H9 (cell line): ENCODE measurements around the gene SPA17. TPM values are rescaled to one million over a fixed set of nuclear protein-coding genes. Genes with fewer than 3 reads are reported as not detected.

ENCODE experiments used
- DNase-seq: peaks from one replicate; pipeline ENCODE4 v3.0.0-alpha.2; 2017
- H2AFZ ChIP-seq: one replicate; pipeline ENCODE4 v1.6.1; 2013; ENCODE audit warnings: mild to moderate bottlenecking, low read length, control low read depth, moderate library complexity
- H2AK5ac ChIP-seq: 2 replicates; pipeline ENCODE4 v1.6.1; 2013; ENCODE audit warnings: low read length, control low read depth, mixed read lengths; ENCODE audit not compliant: insufficient read length
- H2BK120ac ChIP-seq: one replicate; pipeline ENCODE4 v1.6.1; 2013; ENCODE audit warnings: low read depth, mild to moderate bottlenecking, low read length, control low read depth, inconsistent platforms; ENCODE audit not compliant: poor library complexity, severe bottlenecking
- H2BK12ac ChIP-seq: 2 replicates; pipeline ENCODE4 v1.6.1; 2013; ENCODE audit warnings: low read length, control low read depth, mixed read lengths, low read depth; ENCODE audit not compliant: insufficient read length
- H2BK15ac ChIP-seq: 2 replicates; pipeline ENCODE4 v1.6.1; 2013; ENCODE audit warnings: low read depth, low read length, control low read depth
- H2BK20ac ChIP-seq: one replicate; pipeline ENCODE4 v1.6.1; 2013; ENCODE audit warnings: low read depth, mild to moderate bottlenecking, low read length, control low read depth, inconsistent platforms; ENCODE audit not compliant: poor library complexity, severe bottlenecking
- H2BK5ac ChIP-seq: 2 replicates; pipeline ENCODE4 v1.6.1; 2013; ENCODE audit warnings: low read length, control low read depth, mixed read lengths; ENCODE audit not compliant: insufficient read length
- H3K14ac ChIP-seq: 2 replicates; pipeline ENCODE4 v1.6.1; 2013; ENCODE audit warnings: low read length, control low read depth; ENCODE audit not compliant: insufficient read depth
- H3K18ac ChIP-seq: 2 replicates; pipeline ENCODE4 v1.6.1; 2013; ENCODE audit warnings: low read depth, mild to moderate bottlenecking, mixed read lengths, low read length, control low read depth; ENCODE audit not compliant: insufficient read length
- H3K23ac ChIP-seq: 2 replicates; pipeline ENCODE4 v1.6.1; 2013; ENCODE audit warnings: low read length, control low read depth, mixed read lengths, low read depth; ENCODE audit not compliant: insufficient read length
- H3K23me2 ChIP-seq: 2 replicates; pipeline ENCODE4 v1.6.1; 2013; ENCODE audit warnings: low read depth, mild to moderate bottlenecking, mixed read lengths, low read length, control low read depth; ENCODE audit not compliant: insufficient read length, poor library complexity, severe bottlenecking
- H3K27ac ChIP-seq: 2 replicates; pipeline ENCODE4 v1.5.1; 2013; ENCODE audit warnings: low read length, control low read depth, mixed read lengths, low read depth; ENCODE audit not compliant: insufficient read length
- H3K27me3 ChIP-seq: 2 replicates; pipeline ENCODE4 v1.6.1; 2013; ENCODE audit warnings: low read length, control low read depth, inconsistent platforms; ENCODE audit not compliant: insufficient read depth
- H3K4ac ChIP-seq: 2 replicates; pipeline ENCODE4 v1.6.1; 2013; ENCODE audit warnings: low read depth, mild to moderate bottlenecking, control low read depth, inconsistent platforms, low read length, moderate library complexity
- H3K4me1 ChIP-seq: 2 replicates; pipeline ENCODE4 v1.6.1; 2013; ENCODE audit warnings: low read length, control low read depth, inconsistent platforms; ENCODE audit not compliant: insufficient read depth
- H3K4me2 ChIP-seq: 2 replicates; pipeline ENCODE4 v1.6.1; 2013; ENCODE audit warnings: low read length, control low read depth, mixed read lengths; ENCODE audit not compliant: insufficient read length, insufficient read depth
- H3K56ac ChIP-seq: 2 replicates; pipeline ENCODE4 v1.6.1; 2013; ENCODE audit warnings: low read depth, mild to moderate bottlenecking, mixed read lengths, low read length, control low read depth; ENCODE audit not compliant: insufficient read length
- H3K79me1 ChIP-seq: 2 replicates; pipeline ENCODE4 v1.6.1; 2013; ENCODE audit warnings: low read depth, mild to moderate bottlenecking, moderate library complexity, low read length, control low read depth, inconsistent platforms; ENCODE audit not compliant: insufficient read depth, poor library complexity, severe bottlenecking
- H3K79me2 ChIP-seq: 2 replicates; pipeline ENCODE4 v1.6.1; 2013; ENCODE audit warnings: low read length, control low read depth, inconsistent platforms; ENCODE audit not compliant: insufficient read depth
- H3K9ac ChIP-seq: 2 replicates; pipeline ENCODE4 v1.6.1; 2013; ENCODE audit warnings: low read length, control low read depth, mixed read lengths; ENCODE audit not compliant: insufficient read length; ENCODE audit errors: extremely low read depth
- H3K9me3 ChIP-seq: one replicate; pipeline ENCODE4 v1.6.1; 2013; ENCODE audit warnings: low read depth, low read length, inconsistent platforms; ENCODE audit not compliant: control insufficient read depth
- H3T11ph ChIP-seq: one replicate; pipeline ENCODE4 v1.6.1; 2013; ENCODE audit warnings: mild to moderate bottlenecking, low read length, control low read depth, inconsistent platforms
- H4K20me1 ChIP-seq: one replicate; pipeline ENCODE4 v1.6.1; 2013; ENCODE audit not compliant: control insufficient read depth, insufficient read length, insufficient read depth
- H4K5ac ChIP-seq: 2 replicates; pipeline ENCODE4 v1.6.1; 2013; ENCODE audit warnings: low read depth, mild to moderate bottlenecking, mixed read lengths, low read length, control low read depth; ENCODE audit not compliant: insufficient read length
- H4K8ac ChIP-seq: replicated peaks from 2 replicates; pipeline ENCODE4 v1.6.1; 2013; ENCODE audit warnings: low read length, control low read depth, mixed read lengths, low read depth; ENCODE audit not compliant: insufficient read length
- H4K91ac ChIP-seq: 2 replicates; pipeline ENCODE4 v1.6.1; 2013; ENCODE audit warnings: low read depth, mild to moderate bottlenecking, moderate library complexity, mixed read lengths, low read length, control low read depth; ENCODE audit not compliant: insufficient read length
- H3K27ac Mint-ChIP-seq, 3 experiments: 2 replicates in 2 of 3; 3 replicates in 1 of 3; pipeline ENCODE4 v1.8.0; 2020 to 2021; ENCODE audit warnings: mixed read lengths in 3 of 3, mild to moderate bottlenecking in 1 of 3, moderate library complexity in 1 of 3
- H3K27me3 Mint-ChIP-seq: 2 replicates; pipeline ENCODE4 v1.8.0; 2021; ENCODE audit warnings: low read depth, mild to moderate bottlenecking, moderate library complexity, mixed read lengths
- H3K36me3 Mint-ChIP-seq, 3 experiments: 2 replicates in 2 of 3; 3 replicates in 1 of 3; pipeline ENCODE4 v1.8.0; 2020 to 2021; ENCODE audit warnings: low read depth in 3 of 3, mixed read lengths in 3 of 3; ENCODE audit not compliant: insufficient read depth in 1 of 3
- H3K4me1 Mint-ChIP-seq, 2 experiments: 2 replicates each; pipeline ENCODE4 v1.8.0; 2020; ENCODE audit warnings: mixed read lengths in 2 of 2
- H3K4me3 Mint-ChIP-seq, 2 experiments: 2 replicates in 1 of 2; 3 replicates in 1 of 2; pipeline ENCODE4 v1.8.0; 2020 to 2021; ENCODE audit warnings: mild to moderate bottlenecking in 2 of 2, mixed read lengths in 2 of 2, moderate library complexity in 1 of 2
- H3K9me3 Mint-ChIP-seq, 2 experiments: 2 replicates in 1 of 2; 3 replicates in 1 of 2; pipeline ENCODE4 v1.8.0; 2020; ENCODE audit warnings: mild to moderate bottlenecking in 2 of 2, mixed read lengths in 2 of 2, moderate library complexity in 1 of 2
- CTCF ChIP-seq: fragments of 200-600 bp; sonication (generic); conservative IDR thresholded peaks from 3 replicates; pipeline ENCODE4 v1.8.0; 2021; ENCODE audit warnings: antibody characterized with exemption, mild to moderate bottlenecking
- WGBS: extraction: QIAGEN DNeasy Blood & Tissue Kit; methylation state at CpG from one replicate; pipeline ENCODE4 v1.1.7; 2013; ENCODE audit warnings: missing lambda C conversion rate, low lambda C conversion rate, mixed read lengths; ENCODE audit not compliant: insufficient read length; ENCODE audit errors: extremely low coverage; 5-methylcytosine and 5-hydroxymethylcytosine counted together
- total RNA-seq: library from RNA; stranded (reverse); gene quantifications from 2 replicates; pipeline ENCODE4 v1.2.1, GENCODE V29; 2021

The SPA17 gene
- total RNA-seq, 1 experiment from 2014 or later, result 6.9 TPM

- Histone ChIP-seq H2AK5ac (no peak overlapping the region), H3K14ac (no peak overlapping the region), H4K5ac (no peak overlapping the region), H3K9ac (no peak overlapping the region), H2BK5ac (no peak overlapping the region), H2AFZ (no peak overlapping the region), H3K23ac (no peak overlapping the region), H3K23me2 (no peaks in the 10 kb centered on the region), H4K8ac (no peak overlapping the region), H3K27ac (no peak overlapping the region), H3K4me1 (no peaks in the 10 kb centered on the region), H3K4me2 (no peak overlapping the region), H4K20me1 (no peaks in the 10 kb centered on the region), H3K79me2 (no peaks in the 10 kb centered on the region), H3K9me3 (peaks cover 5% of the 10 kb centered on the region), H2BK12ac (no peak overlapping the region), H3K18ac (no peak overlapping the region), H3T11ph (no peak overlapping the region), H4K91ac (no peak overlapping the region), H2BK15ac (no peak overlapping the region), H3K56ac (no peak overlapping the region), H2BK120ac (no peak overlapping the region), H3K27me3 (no peaks in the 10 kb centered on the region), H3K4ac (no peak overlapping the region), H2BK20ac (no peak overlapping the region), H3K79me1 (no peaks in the 10 kb centered on the region)
- Mint-ChIP-seq H3K27me3 (peaks cover 6% of the 10 kb centered on the region), H3K4me3 (no peak overlapping the region), H3K36me3 (peaks cover 3 to 12% (median 11%) of the 10 kb centered on the region in 3 experiments), H3K9me3 (peaks cover 22 to 33% of the 10 kb centered on the region in 2 experiments; a peak in 4 of 5 replicates), H3K27ac (no peak overlapping the region), H3K4me1 (no peaks in the 10 kb centered on the region)
- TF ChIP-seq CTCF, result no peak
- no CpG with 5 or more reads among the region's 2 CpGs for WGBS
- DNase-seq, result no peak
These were observed 7.7 kb downstream of the SPA17 start for GRCh38 chr11:124681421-124681820.
